Adrenal gland (tissue), 5 donors: ENCODE results near the gene ELN.

ENCODE experiments used
- POLR2A ChIP-seq, 2 donors: fragments of 450-650 bp; IDR thresholded peaks; one replicate each; pipeline ENCODE4 v1.6.1; 2017; ENCODE audit warnings: antibody characterized with exemption in 2 of 2, mild to moderate bottlenecking in 2 of 2, moderate library complexity in 1 of 2
- TF ChIP-seq, protein P1 (sequence below), 6 experiments: fragments of 450-650 bp in 4 of 6; fragments of 200-600 bp in 2 of 6; sonication (generic) in 1 of 6; IDR thresholded peaks; 1 replicate in 5 of 6; 2 replicates in 1 of 6; pipeline versions ENCODE4 v1.5.1 to v1.8.0; 2016 to 2021; ENCODE audit warnings: antibody characterized with exemption in 6 of 6, mild to moderate bottlenecking in 2 of 6, moderate library complexity in 1 of 6
- donor health status: DM: no; HTN: no; CAD: no.

DNA sequence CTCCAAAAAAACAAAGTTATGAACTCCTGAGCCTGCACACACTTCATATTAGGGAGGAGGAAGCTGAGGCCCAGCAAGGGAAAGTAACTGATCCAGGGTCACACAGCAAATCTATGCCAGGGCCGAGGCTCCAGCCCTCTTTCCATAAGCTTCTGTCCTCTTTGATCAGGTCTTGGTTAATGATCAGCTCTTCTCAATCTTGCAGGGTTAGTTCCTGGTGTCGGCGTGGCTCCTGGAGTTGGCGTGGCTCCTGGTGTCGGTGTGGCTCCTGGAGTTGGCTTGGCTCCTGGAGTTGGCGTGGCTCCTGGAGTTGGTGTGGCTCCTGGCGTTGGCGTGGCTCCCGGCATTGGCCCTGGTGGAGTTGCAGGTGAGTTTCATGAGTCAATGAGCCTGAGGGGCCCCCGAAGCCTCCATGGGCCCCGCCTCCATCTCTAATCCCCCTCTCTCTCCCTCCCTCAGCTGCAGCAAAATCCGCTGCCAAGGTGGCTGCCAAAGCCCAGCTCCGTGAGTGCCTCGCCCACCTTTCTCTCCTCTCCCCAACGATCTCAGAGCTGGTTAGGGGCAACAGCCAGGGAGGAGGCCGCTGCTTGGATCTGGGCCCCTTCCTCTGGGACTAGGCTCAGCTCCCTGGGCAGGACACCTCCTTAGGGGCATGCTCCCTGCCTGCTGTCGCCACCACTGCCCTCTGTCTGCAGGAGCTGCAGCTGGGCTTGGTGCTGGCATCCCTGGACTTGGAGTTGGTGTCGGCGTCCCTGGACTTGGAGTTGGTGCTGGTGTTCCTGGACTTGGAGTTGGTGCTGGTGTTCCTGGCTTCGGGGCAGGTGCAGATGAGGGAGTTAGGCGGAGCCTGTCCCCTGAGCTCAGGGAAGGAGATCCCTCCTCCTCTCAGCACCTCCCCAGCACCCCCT, 32.0 kb downstream of the ELN start:
- TF ChIP-seq, protein P1, sequence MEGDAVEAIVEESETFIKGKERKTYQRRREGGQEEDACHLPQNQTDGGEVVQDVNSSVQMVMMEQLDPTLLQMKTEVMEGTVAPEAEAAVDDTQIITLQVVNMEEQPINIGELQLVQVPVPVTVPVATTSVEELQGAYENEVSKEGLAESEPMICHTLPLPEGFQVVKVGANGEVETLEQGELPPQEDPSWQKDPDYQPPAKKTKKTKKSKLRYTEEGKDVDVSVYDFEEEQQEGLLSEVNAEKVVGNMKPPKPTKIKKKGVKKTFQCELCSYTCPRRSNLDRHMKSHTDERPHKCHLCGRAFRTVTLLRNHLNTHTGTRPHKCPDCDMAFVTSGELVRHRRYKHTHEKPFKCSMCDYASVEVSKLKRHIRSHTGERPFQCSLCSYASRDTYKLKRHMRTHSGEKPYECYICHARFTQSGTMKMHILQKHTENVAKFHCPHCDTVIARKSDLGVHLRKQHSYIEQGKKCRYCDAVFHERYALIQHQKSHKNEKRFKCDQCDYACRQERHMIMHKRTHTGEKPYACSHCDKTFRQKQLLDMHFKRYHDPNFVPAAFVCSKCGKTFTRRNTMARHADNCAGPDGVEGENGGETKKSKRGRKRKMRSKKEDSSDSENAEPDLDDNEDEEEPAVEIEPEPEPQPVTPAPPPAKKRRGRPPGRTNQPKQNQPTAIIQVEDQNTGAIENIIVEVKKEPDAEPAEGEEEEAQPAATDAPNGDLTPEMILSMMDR (IDR thresholded peaks at IDR 0.05) = no peak
- TF ChIP-seq POLR2A (IDR thresholded peaks at IDR 0.05) = no peak
